ENCODE results near the gene PLXNC1.

PLXNC1 gene

GRCh38 chr12:94184995-94185719 is 36.8 kb downstream of the PLXNC1 start:
- DNase-seq = no peak

- no peak for DNase-seq
Measured at GRCh38 chr12:94185801-94186200, 37.4 kb downstream of the PLXNC1 start.

- DNase-seq = peak; percentile 57
Measured at GRCh38 chr12:94186278-94187241, 38.2 kb downstream of the PLXNC1 start.

- DNase-seq = no peak
Measured at GRCh38 chr12:94187361-94187760, 39.0 kb downstream of the PLXNC1 start.

GRCh38 chr12:94190623-94191022 is 42.2 kb downstream of the PLXNC1 start:
- no peak for DNase-seq

GRCh38 chr12:94191023-94191422 is 42.6 kb downstream of the PLXNC1 start:
- DNase-seq = no peak

- DNase-seq = no peak
Measured at GRCh38 chr12:94191811-94192210, 43.4 kb downstream of the PLXNC1 start.

- DNase-seq = no peak
Measured at GRCh38 chr12:94192506-94192905, 44.1 kb downstream of the PLXNC1 start.

- no peak for DNase-seq
Measured at GRCh38 chr12:94193168-94193567, 44.8 kb downstream of the PLXNC1 start.

GRCh38 chr12:94195483-94195882 is 47.1 kb downstream of the PLXNC1 start:
- DNase-seq = no peak

- no peak for DNase-seq
Measured at GRCh38 chr12:94198469-94198868, 50.1 kb downstream of the PLXNC1 start.

GRCh38 chr12:94198872-94199271 is 50.5 kb downstream of the PLXNC1 start:
- no peak for DNase-seq

GRCh38 chr12:94200069-94200468 is 51.7 kb downstream of the PLXNC1 start:
- DNase-seq = no peak

- DNase-seq = no peak
Measured at GRCh38 chr12:94200695-94201094, 52.3 kb downstream of the PLXNC1 start.

GRCh38 chr12:94202245-94203180 is 54.1 kb downstream of the PLXNC1 start:
- peak; percentile 66 for DNase-seq

- no peak for DNase-seq
Measured at GRCh38 chr12:94203181-94203546, 54.8 kb downstream of the PLXNC1 start.

- no peak for DNase-seq
Measured at GRCh38 chr12:94203796-94204195, 55.4 kb downstream of the PLXNC1 start.

GRCh38 chr12:94204499-94205247 is 56.3 kb downstream of the PLXNC1 start:
- DNase-seq = no peak

- no peak for DNase-seq
Measured at GRCh38 chr12:94205822-94206221, 57.4 kb downstream of the PLXNC1 start.

GRCh38 chr12:94206886-94207285 is 58.5 kb downstream of the PLXNC1 start:
- DNase-seq = peak; percentile 87

- DNase-seq = no peak
Measured at GRCh38 chr12:94207467-94207848, 59.1 kb downstream of the PLXNC1 start.
